ENCODE data around the gene TTC8.

TTC8 gene

DNA sequence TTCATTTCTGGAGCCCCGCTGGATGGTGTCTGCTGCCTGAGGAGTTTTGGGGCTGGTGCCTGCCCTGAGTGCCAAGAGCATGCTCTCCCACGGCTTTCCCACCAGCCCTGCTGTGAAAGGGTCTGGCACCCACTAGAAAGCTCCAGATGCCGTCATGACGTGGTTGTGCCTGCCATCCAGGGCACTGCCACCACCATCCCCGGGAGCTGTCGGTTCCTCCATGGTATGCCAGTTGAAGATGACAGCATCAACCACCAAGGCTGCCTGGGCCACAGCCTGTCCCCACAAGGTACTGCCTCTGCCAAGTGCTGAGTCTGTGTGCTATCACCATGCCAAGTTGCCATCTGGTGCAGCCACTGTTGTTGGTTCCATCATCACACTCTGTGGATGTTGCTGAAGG is 85.9 kb downstream of the TTC8 start:
- no peaks in the 10 kb centered on the region for H3K36me3 Mint-ChIP-seq
- no peak for DNase-seq
- CTCF ChIA-PET = no interaction called here
- H3K4me3 Mint-ChIP-seq = no peak overlapping the region
- no peaks in the 10 kb centered on the region for H3K27me3 Mint-ChIP-seq
- H3K27ac Mint-ChIP-seq = no peak overlapping the region
- H3K9me3 Mint-ChIP-seq = no peaks in the 10 kb centered on the region
- no peaks in the 10 kb centered on the region for H3K4me1 Mint-ChIP-seq

DNA sequence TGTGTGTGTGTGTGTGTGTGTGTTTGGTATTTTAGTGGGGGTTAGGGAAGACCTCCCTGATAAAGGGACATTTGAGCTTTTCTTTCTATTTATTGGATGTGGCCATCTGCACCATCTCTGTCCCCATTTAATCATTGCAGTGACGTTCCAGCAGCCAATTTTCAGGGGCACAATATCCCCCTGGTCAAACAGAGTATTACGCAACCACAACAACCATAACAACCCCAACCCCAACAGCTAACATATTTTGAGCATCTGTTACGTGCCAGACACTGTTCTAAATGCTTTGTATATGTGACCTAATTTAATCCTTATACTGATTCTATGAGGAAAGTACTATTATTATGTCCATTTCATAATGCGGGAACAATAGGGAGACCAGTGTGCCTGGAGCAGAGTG is 87.4 kb downstream of the TTC8 start:
- no peaks in the 10 kb centered on the region for H3K9me3 Mint-ChIP-seq
- no peak for DNase-seq
- CTCF ChIA-PET = no interaction called here
- H3K4me1 Mint-ChIP-seq = no peaks in the 10 kb centered on the region
- H3K4me3 Mint-ChIP-seq = no peak overlapping the region
- H3K27ac Mint-ChIP-seq = no peak overlapping the region
- no peaks in the 10 kb centered on the region for H3K27me3 Mint-ChIP-seq
- H3K36me3 Mint-ChIP-seq = no peaks in the 10 kb centered on the region

DNA sequence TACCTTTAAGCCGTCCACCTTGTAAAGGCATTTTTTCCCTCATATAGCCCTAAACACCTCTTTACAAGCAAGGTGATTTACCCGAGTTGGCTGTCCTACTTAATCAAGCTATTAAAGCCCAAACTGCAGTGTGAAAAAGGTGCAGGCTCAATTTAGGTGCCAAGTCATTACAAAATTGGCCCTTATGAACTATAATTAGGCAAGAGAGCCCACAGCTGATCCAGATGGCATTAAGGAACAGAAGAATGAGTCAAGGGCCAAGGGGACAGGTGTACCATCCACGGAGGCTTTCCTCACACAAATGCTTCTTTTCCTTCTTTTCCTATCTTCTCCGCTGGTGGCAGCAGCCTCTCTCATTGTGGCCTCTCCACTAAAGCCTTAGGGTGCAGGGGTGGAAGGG is 90.5 kb downstream of the TTC8 start:
- no peaks in the 10 kb centered on the region for H3K4me1 Mint-ChIP-seq
- no peaks in the 10 kb centered on the region for H3K36me3 Mint-ChIP-seq
- CTCF ChIA-PET = no interaction called here
- H3K27ac Mint-ChIP-seq = no peak overlapping the region
- H3K27me3 Mint-ChIP-seq = no peaks in the 10 kb centered on the region
- H3K9me3 Mint-ChIP-seq = no peaks in the 10 kb centered on the region
- DNase-seq = no peak
- no peak overlapping the region for H3K4me3 Mint-ChIP-seq

DNA sequence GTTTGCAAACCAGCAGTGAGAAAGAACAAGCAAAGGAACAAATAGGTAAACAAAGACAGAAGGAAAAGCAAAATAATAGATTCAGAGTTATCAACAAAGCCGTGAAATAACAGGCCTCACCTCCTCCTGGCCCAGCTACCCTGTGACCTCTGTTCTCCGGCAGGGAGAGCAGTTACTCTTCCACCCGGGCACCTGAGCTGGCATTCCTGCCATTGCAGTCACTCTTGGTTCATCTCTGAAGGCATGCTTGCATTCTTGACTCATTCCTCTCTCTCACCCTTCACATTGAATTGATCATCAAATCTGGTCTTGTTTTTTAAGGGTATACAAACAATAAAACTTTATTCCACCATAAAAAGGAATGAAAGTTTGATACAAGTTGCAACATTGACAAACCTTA is 95.1 kb downstream of the TTC8 start:
- Mint-ChIP-seq H3K9me3 (no peaks in the 10 kb centered on the region), H3K4me3 (no peak overlapping the region), H3K36me3 (no peaks in the 10 kb centered on the region), H3K27me3 (peaks cover 8% of the 10 kb centered on the region), H3K27ac (no peak overlapping the region), H3K4me1 (no peaks in the 10 kb centered on the region)
- DNase-seq = no peak
- CTCF ChIA-PET = no interaction called here

Data from activated naive CD4-positive, alpha-beta T cell treated with anti-CD3 and anti-CD28 coated beads, Interleukin-2, amount 10 ng/mL, durations not matched to agents 7 days and 5 days (primary cell).